GM12872 (cell line): ENCODE measurements around the gene METTL25.

ENCODE experiments used
- CTCF ChIP-seq: IDR thresholded peaks from 3 replicates; pipeline ENCODE4 v1.5.1; 2011; ENCODE audit warnings: low read depth, mild to moderate bottlenecking, low read length, moderate library complexity; ENCODE audit not compliant: insufficient read depth

The METTL25 gene

GRCh38 chr12:82426081-82426480 is 67.8 kb downstream of the METTL25 start:
- TF ChIP-seq CTCF, result no peak

GRCh38 chr12:82426586-82426985 is 68.3 kb downstream of the METTL25 start:
- TF ChIP-seq CTCF, result no peak

GRCh38 chr12:82430541-82431145 is 72.3 kb downstream of the METTL25 start:
- TF ChIP-seq CTCF, result no peak

GRCh38 chr12:82434392-82434911 is 76.1 kb downstream of the METTL25 start:
- no peak for TF ChIP-seq CTCF

GRCh38 chr12:82436354-82436753 is 78.0 kb downstream of the METTL25 start:
- no peak for TF ChIP-seq CTCF

- no peak for TF ChIP-seq CTCF
These were observed 79.4 kb downstream of the METTL25 start for GRCh38 chr12:82437744-82438143.

GRCh38 chr12:82438356-82438755 is 80.0 kb downstream of the METTL25 start:
- TF ChIP-seq CTCF, result no peak

- no peak for TF ChIP-seq CTCF
These were observed 82.6 kb downstream of the METTL25 start for GRCh38 chr12:82440885-82441284.
